Measurements from ENCODE around the gene NOP53.
A peak's percentile ranks its signal among the peaks of the same experiment; 100 is the strongest.
"Not testable (repeated sequence)": the region's sequence is repeated elsewhere in the genome, so short reads cannot be mapped to it uniquely, and the experiment has no call there.

NOP53 gene

DNA sequence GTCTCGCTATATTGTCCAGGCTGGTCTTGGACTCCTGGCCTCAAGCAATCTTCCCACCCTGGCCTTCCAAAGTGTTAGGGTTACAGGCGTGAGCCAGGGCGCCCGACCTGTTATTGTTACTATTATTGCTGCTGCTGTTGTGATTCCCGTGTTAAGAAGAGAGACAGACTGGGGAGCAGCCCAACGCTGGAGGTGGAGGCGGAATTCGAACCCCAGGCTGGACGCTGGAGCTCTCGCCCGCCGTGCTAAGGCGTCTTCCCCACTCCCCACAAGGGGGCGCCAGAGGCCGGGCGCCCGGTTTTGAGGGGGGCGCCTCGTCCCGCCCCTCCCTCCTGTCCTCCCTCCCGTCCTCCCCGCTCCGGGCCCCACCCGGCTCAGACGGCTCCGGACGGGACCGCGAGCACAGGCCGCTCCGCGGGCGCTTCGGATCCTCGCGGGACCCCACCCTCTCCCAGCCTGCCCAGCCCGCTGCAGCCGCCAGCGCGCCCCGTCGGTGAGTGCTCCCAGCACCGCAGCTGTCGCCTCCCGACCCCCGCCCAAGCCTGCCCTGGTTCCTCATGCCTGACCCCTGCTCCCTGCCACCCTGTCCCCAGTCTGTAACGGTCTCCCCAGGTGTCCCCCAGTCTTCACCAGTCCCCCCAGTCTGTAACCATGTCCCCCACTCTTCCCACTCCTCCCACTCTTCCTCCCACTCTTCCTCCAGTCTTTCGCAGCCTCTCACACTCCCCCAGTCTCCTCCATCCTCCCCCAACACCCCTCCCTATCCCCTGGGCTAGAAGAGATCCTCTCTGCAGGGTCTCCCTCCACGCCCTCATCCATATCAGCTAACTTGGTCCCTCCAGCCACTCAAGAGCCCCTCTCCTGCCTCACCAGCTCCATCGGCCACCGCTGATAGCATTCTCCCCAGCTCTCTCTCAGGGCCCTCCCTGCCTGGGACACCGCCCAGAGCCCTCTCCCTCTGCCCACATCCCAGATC is 32.0 kb upstream of the NOP53 start, which contains the start of gene EHD2:
Gene EHD2, plus strand, starts transcription at position 377 of the 976 bp plus-strand sequence. CDS start 3,191 bp downstream, outside the sequence.
- Histone ChIP-seq H4K91ac (ENCODE audit: low read length) (peak within 1 kb of the TSS; percentile 96), H2AFZ (ENCODE audit: low read depth, low read length) (peak within 1 kb of the TSS; percentile 51), H3K4me1 (ENCODE audit: control insufficient read depth, insufficient read depth, low read depth, low read length) (peaks cover 15% of the 10 kb centered on the region), H3K4ac (ENCODE audit: low read depth in 1 of 2, low read length in 2 of 2) (peak within 1 kb of the TSS; percentile 98 to 100), H3K36me3 (ENCODE audit: control insufficient read depth in 1 of 2, insufficient read depth in 2 of 2, low read depth in 1 of 2, low read length in 2 of 2) (peaks cover 25 to 30% of the 10 kb centered on the region in 2 experiments), H3K14ac (ENCODE audit: low read length in 2 of 2) (peak within 1 kb of the TSS in 1 of 2 experiments; percentile 100), H3K27ac (ENCODE audit: low read length, poor library complexity, severe bottlenecking) (peak within 1 kb of the TSS; percentile 63), H2BK5ac (ENCODE audit: low read depth, low read length, poor library complexity, severe bottlenecking) (peak within 1 kb of the TSS; percentile 94), H3K79me1 (replicated peaks; ENCODE audit: low read length, poor library complexity, severe bottlenecking) (no peaks in the 10 kb centered on the region), H2BK15ac (ENCODE audit: low read depth, poor library complexity, severe bottlenecking) (peak within 1 kb of the TSS; percentile 77), H3K27me3 (ENCODE audit: control insufficient read depth in 1 of 2, insufficient read depth in 1 of 2, low read length in 2 of 2) (no peaks in the 10 kb centered on the region), H2BK12ac (ENCODE audit: low read length in 2 of 2) (peak within 1 kb of the TSS; percentile 75 to 98), H3K18ac (ENCODE audit: low read depth in 1 of 2, low read length in 2 of 2) (peak within 1 kb of the TSS; percentile 91 to 100), H3K9ac (ENCODE audit: low read length) (peak within 1 kb of the TSS; percentile 97), H3K23ac (ENCODE audit: low read length in 2 of 2) (peak within 1 kb of the TSS in 1 of 2 experiments; percentile 98), H3K9me3 (ENCODE audit: control insufficient read depth, low read length) (no peaks in the 10 kb centered on the region), H2BK120ac (ENCODE audit: low read depth, low read length) (peak within 1 kb of the TSS; percentile 92), H3K4me2 (ENCODE audit: low read length, poor library complexity, severe bottlenecking) (peak within 1 kb of the TSS; percentile 63), H2AK5ac (ENCODE audit: low read length, severe bottlenecking) (peak within 1 kb of the TSS; percentile 77), H4K8ac (ENCODE audit: low read length) (peak within 1 kb of the TSS; percentile 92), H3K4me3 (ENCODE audit: insufficient read depth in 1 of 2, low read depth in 1 of 2, low read length in 2 of 2) (peak within 1 kb of the TSS; percentile 90 to 98)
- peak; percentile 76 for DNase-seq
- WGBS, result 6% methylated on average over 52 of the region's 52 CpGs

DNA sequence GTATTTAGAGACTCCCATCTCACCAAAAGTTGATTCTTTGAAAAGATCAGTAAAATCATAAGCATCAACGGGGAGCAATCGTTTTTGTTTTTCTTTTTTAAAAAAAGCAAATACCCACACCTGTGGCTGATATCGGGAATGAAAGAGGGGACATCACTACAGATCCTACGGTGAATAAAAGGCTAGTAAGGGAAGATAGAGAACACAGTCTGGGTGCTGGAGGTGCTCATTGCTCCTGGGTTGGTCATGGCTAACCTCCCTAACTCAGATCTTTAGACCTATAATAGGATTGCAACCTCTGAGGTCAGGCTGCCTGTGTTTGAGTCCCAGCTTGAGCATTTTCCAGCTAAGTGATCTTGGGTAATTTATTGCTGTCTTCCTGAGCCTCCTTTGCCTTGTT is 31.0 kb upstream of the NOP53 start:
- peaks cover 26 to 31% of the 10 kb centered on the region in 2 experiments for H3K36me3 ChIP-seq (ENCODE audit: control insufficient read depth in 1 of 2, insufficient read depth in 2 of 2, low read depth in 1 of 2, low read length in 2 of 2)
- peak overlapping the region; percentile 46 for H2AK5ac ChIP-seq (ENCODE audit: low read length, severe bottlenecking)
- WGBS, result 94% methylated on average over 2 of the region's 4 CpGs
- no peak overlapping the region for H3K14ac ChIP-seq (ENCODE audit: low read length in 2 of 2)
- peak overlapping the region in 1 of 2 experiments; percentile 100 for H3K4ac ChIP-seq (ENCODE audit: low read depth in 1 of 2, low read length in 2 of 2)
- peaks cover 24% of the 10 kb centered on the region for H3K4me1 ChIP-seq (ENCODE audit: control insufficient read depth, insufficient read depth, low read depth, low read length)
- H3K79me1 ChIP-seq (replicated peaks; ENCODE audit: low read length, poor library complexity, severe bottlenecking), result no peaks in the 10 kb centered on the region
- H3K23ac ChIP-seq (ENCODE audit: low read length in 2 of 2), result no peak overlapping the region
- peak overlapping the region; percentile 63 for H3K4me2 ChIP-seq (ENCODE audit: low read length, poor library complexity, severe bottlenecking)
- no peak overlapping the region for H2BK15ac ChIP-seq (ENCODE audit: low read depth, poor library complexity, severe bottlenecking)
- H2BK120ac ChIP-seq (ENCODE audit: low read depth, low read length), result no peak overlapping the region
- H3K4me3 ChIP-seq (ENCODE audit: insufficient read depth in 1 of 2, low read depth in 1 of 2, low read length in 2 of 2), result peak overlapping the region in 1 of 2 experiments; percentile 90
- peak overlapping the region; percentile 97 for H3K9ac ChIP-seq (ENCODE audit: low read length)
- H3K18ac ChIP-seq (ENCODE audit: low read depth in 1 of 2, low read length in 2 of 2), result peak overlapping the region in 1 of 2 experiments; percentile 51
- H2AFZ ChIP-seq (ENCODE audit: low read depth, low read length), result no peak overlapping the region
- no peak overlapping the region for H3K27ac ChIP-seq (ENCODE audit: low read length, poor library complexity, severe bottlenecking)
- DNase-seq, result peak; percentile 27
- H2BK5ac ChIP-seq (ENCODE audit: low read depth, low read length, poor library complexity, severe bottlenecking), result no peak overlapping the region
- H4K8ac ChIP-seq (ENCODE audit: low read length), result no peak overlapping the region
- H3K9me3 ChIP-seq (ENCODE audit: control insufficient read depth, low read length), result no peaks in the 10 kb centered on the region
- H3K27me3 ChIP-seq (ENCODE audit: control insufficient read depth in 1 of 2, insufficient read depth in 1 of 2, low read length in 2 of 2), result no peaks in the 10 kb centered on the region
- H4K91ac ChIP-seq (ENCODE audit: low read length), result no peak overlapping the region
- no peak overlapping the region for H2BK12ac ChIP-seq (ENCODE audit: low read length in 2 of 2)

DNA sequence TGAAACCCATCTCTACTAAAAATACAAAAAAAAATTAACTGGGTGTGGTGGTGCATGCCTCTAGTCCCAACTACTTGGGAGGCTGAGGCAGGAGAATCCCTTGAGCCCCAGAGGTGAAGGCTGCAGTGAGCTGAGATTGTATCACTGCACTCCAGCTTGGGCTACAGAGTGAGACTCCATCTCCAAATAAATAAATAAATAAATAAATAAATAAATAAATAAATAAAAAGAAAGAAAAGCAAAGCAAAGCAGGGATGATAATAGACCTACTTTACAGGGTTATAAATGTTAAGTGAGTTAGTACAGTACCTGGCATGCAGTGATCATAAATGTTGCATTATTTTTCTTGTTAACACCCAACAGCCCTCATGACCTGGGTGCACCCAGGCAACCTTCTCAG is 30.5 kb upstream of the NOP53 start:
- not testable (repeated sequence) for H3K27ac ChIP-seq (ENCODE audit: low read length, poor library complexity, severe bottlenecking)

More for the DNA sequence above, 30.5 kb upstream of the NOP53 start:
- not testable (repeated sequence) for H3K23ac ChIP-seq (ENCODE audit: low read length in 2 of 2); H3K27me3 ChIP-seq (ENCODE audit: control insufficient read depth in 1 of 2, insufficient read depth in 1 of 2, low read length in 2 of 2); H3K9me3 ChIP-seq (ENCODE audit: control insufficient read depth, low read length); H2BK12ac ChIP-seq (ENCODE audit: low read length in 2 of 2); H2BK120ac ChIP-seq (ENCODE audit: low read depth, low read length); H2BK5ac ChIP-seq (ENCODE audit: low read depth, low read length, poor library complexity, severe bottlenecking); H2AK5ac ChIP-seq (ENCODE audit: low read length, severe bottlenecking); H4K91ac ChIP-seq (ENCODE audit: low read length); H4K8ac ChIP-seq (ENCODE audit: low read length); DNase-seq; H2BK15ac ChIP-seq (ENCODE audit: low read depth, poor library complexity, severe bottlenecking); H2AFZ ChIP-seq (ENCODE audit: low read depth, low read length); H3K4me2 ChIP-seq (ENCODE audit: low read length, poor library complexity, severe bottlenecking); H3K79me1 ChIP-seq (replicated peaks; ENCODE audit: low read length, poor library complexity, severe bottlenecking); H3K18ac ChIP-seq (ENCODE audit: low read depth in 1 of 2, low read length in 2 of 2)
- H3K4me3 ChIP-seq (ENCODE audit: insufficient read depth in 1 of 2, low read depth in 1 of 2, low read length in 2 of 2), result peak overlapping the region in 1 of 2 experiments; percentile 90
- peak overlapping the region in 1 of 2 experiments; percentile 70 for H3K4ac ChIP-seq (ENCODE audit: low read depth in 1 of 2, low read length in 2 of 2)
- peak overlapping the region; percentile 97 for H3K9ac ChIP-seq (ENCODE audit: low read length)
- peaks cover 26 to 31% of the 10 kb centered on the region in 2 experiments for H3K36me3 ChIP-seq (ENCODE audit: control insufficient read depth in 1 of 2, insufficient read depth in 2 of 2, low read depth in 1 of 2, low read length in 2 of 2)
- H3K14ac ChIP-seq (ENCODE audit: low read length in 2 of 2), result peak overlapping the region in 1 of 2 experiments; percentile 36
- H3K4me1 ChIP-seq (ENCODE audit: control insufficient read depth, insufficient read depth, low read depth, low read length), result peaks cover 29% of the 10 kb centered on the region
